GM23248 (cell line): ENCODE results near the gene DAB2IP. TPM values are rescaled to one million over a fixed set of nuclear protein-coding genes. Genes with fewer than 3 reads are reported as not detected.

Source experiments
- DNase-seq: peaks from one replicate; pipeline ENCODE4 v3.0.0-alpha.2; 2015
- H2AFZ ChIP-seq: fragments of 200-600 bp; sonication (generic); 2 replicates; pipeline ENCODE4 v1.6.1; 2016; ENCODE audit warnings: antibody characterized with exemption
- H3F3A ChIP-seq: fragments of 200-600 bp; sonication (generic); 2 replicates; pipeline ENCODE4 v1.6.1; 2016; ENCODE audit warnings: mild to moderate bottlenecking, antibody characterized with exemption, mixed run types; ENCODE audit not compliant: insufficient read depth
- H3K27ac ChIP-seq: fragments of 200-600 bp; sonication (generic); 2 replicates; pipeline ENCODE4 v1.5.1; 2016; ENCODE audit warnings: mild to moderate bottlenecking
- H3K27me3 ChIP-seq: fragments of 200-600 bp; sonication (generic); replicated peaks from 2 replicates; pipeline ENCODE4 v1.6.1; 2016; ENCODE audit warnings: mild to moderate bottlenecking; ENCODE audit not compliant: insufficient read depth
- H3K36me3 ChIP-seq: fragments of 200-600 bp; sonication (generic); 2 replicates; pipeline ENCODE4 v1.6.1; 2016; ENCODE audit warnings: low read depth, mild to moderate bottlenecking
- H3K4me1 ChIP-seq: fragments of 200-600 bp; sonication (generic); 2 replicates; pipeline ENCODE4 v1.6.1; 2016; ENCODE audit warnings: mild to moderate bottlenecking; ENCODE audit not compliant: insufficient read depth
- H3K4me2 ChIP-seq: fragments of 200-600 bp; sonication (generic); one replicate; pipeline ENCODE4 v1.6.1; 2016; ENCODE audit warnings: mild to moderate bottlenecking; ENCODE audit not compliant: unreplicated experiment
- H3K4me3 ChIP-seq: fragments of 200-600 bp; sonication (generic); 2 replicates; pipeline ENCODE4 v1.5.1; 2016; ENCODE audit warnings: mild to moderate bottlenecking
- H3K79me2 ChIP-seq: fragments of 200-600 bp; sonication (generic); 2 replicates; pipeline ENCODE4 v1.6.1; 2016; ENCODE audit warnings: mild to moderate bottlenecking; ENCODE audit not compliant: insufficient read depth
- H3K9ac ChIP-seq: fragments of 200-600 bp; sonication (generic); 2 replicates; pipeline ENCODE4 v1.6.1; 2016; ENCODE audit warnings: mild to moderate bottlenecking
- H3K9me2 ChIP-seq: fragments of 200-600 bp; sonication (generic); 2 replicates; pipeline ENCODE4 v1.6.1; 2016; ENCODE audit warnings: mixed run types, mild to moderate bottlenecking, moderate library complexity; ENCODE audit not compliant: insufficient read depth
- H3K9me3 ChIP-seq: fragments of 200-600 bp; sonication (generic); one replicate; pipeline ENCODE4 v1.6.1; 2017; ENCODE audit warnings: low read depth
- H4K20me1 ChIP-seq: fragments of 200-600 bp; sonication (generic); 2 replicates; pipeline ENCODE4 v1.6.0; 2016; ENCODE audit not compliant: insufficient read depth
- EZH2 ChIP-seq: fragments of 200-600 bp; sonication (generic); IDR thresholded peaks from 2 replicates; pipeline ENCODE4 v1.6.1; 2018; ENCODE audit warnings: antibody characterized with exemption, mild to moderate bottlenecking; ENCODE audit not compliant: insufficient read depth, poor library complexity, severe bottlenecking
- EZH2phosphoT487 ChIP-seq: fragments of 200-600 bp; sonication (generic); IDR thresholded peaks from 2 replicates; pipeline ENCODE4 v1.6.1; 2018; ENCODE audit warnings: antibody characterized with exemption, moderate library complexity, mild to moderate bottlenecking, low read depth; ENCODE audit not compliant: insufficient read depth
- WGBS, 2 experiments: methylation state at CpG; one replicate each; pipeline ENCODE4 v1.1.6; 2015 to 2017; ENCODE audit warnings: low lambda C conversion rate in 2 of 2, low coverage in 1 of 2; ENCODE audit errors: missing lambda C conversion rate in 2 of 2; 5-methylcytosine and 5-hydroxymethylcytosine counted together
- in situ Hi-C: fragments of 300-500 bp; cut with MboI; formaldehyde crosslinking; loops from 2 replicates; pipeline ENCODE4 v1.15.0; 2020
- polyA plus RNA-seq: library from polyadenylated mRNA; unstranded; fragments of >200 nt; fragmentation: Nextera tagmentation; extraction: Ambion mirVana; gene quantifications from 2 replicates; pipeline ENCODE4 v1.2.1, GENCODE V29; 2016
- total RNA-seq: library from RNA; depleted of rRNA; stranded (reverse); fragments of >200 nt; shearing (Covaris generic); gene quantifications from 2 replicates; pipeline ENCODE4 v1.2.3, GENCODE V29; 2014

DAB2IP gene
- total and polyA plus RNA-seq, 2 experiments from 2014 or later: 2.6 to 19.7 TPM

GRCh38 chr9:121704281-121704680, 52.8 kb downstream of the DAB2IP start:
- Histone ChIP-seq H3K27me3 (no peaks in the 10 kb centered on the region), H3K4me1 (no peaks in the 10 kb centered on the region), H2AFZ (no peak overlapping the region), H3K4me3 (no peak overlapping the region), H3F3A (no peaks in the 10 kb centered on the region), H3K79me2 (peaks cover 67% of the 10 kb centered on the region), H3K9me2 (no peaks in the 10 kb centered on the region), H3K27ac (no peak overlapping the region), H3K9ac (no peak overlapping the region), H4K20me1 (no peaks in the 10 kb centered on the region), H3K9me3 (no peaks in the 10 kb centered on the region), H3K36me3 (no peaks in the 10 kb centered on the region), H3K4me2 (no peak overlapping the region)
- WGBS, 2 experiments: 63 to 82% methylated on average over 3 of the region's 3 CpGs
- DNase-seq: no peak
- in situ Hi-C loops: no loop called here
- TF ChIP-seq EZH2phosphoT487 (no peak), EZH2 (no peak)

GRCh38 chr9:121706149-121706750, 54.8 kb downstream of the DAB2IP start:
- Histone ChIP-seq H3K36me3 (no peaks in the 10 kb centered on the region), H3K4me3 (no peak overlapping the region), H3K4me2 (no peak overlapping the region), H3K4me1 (no peaks in the 10 kb centered on the region), H4K20me1 (no peaks in the 10 kb centered on the region), H3K27me3 (no peaks in the 10 kb centered on the region), H3K79me2 (peaks cover 70% of the 10 kb centered on the region), H3F3A (no peaks in the 10 kb centered on the region), H3K9ac (no peak overlapping the region), H2AFZ (no peak overlapping the region), H3K27ac (no peak overlapping the region), H3K9me2 (no peaks in the 10 kb centered on the region), H3K9me3 (no peaks in the 10 kb centered on the region)
- TF ChIP-seq EZH2phosphoT487 (no peak), EZH2 (no peak)
- in situ Hi-C loops: no loop called here
- 81 to 86% methylated on average over 7 to 8 of the region's 8 CpGs for WGBS, 2 experiments
- no peak for DNase-seq

GRCh38 chr9:121707477-121708424, 56.3 kb downstream of the DAB2IP start:
- Histone ChIP-seq H3K4me2 (no peak overlapping the region), H3K4me1 (no peaks in the 10 kb centered on the region), H3K9ac (no peak overlapping the region), H3K9me3 (no peaks in the 10 kb centered on the region), H3K9me2 (no peaks in the 10 kb centered on the region), H3K27me3 (no peaks in the 10 kb centered on the region), H3F3A (no peaks in the 10 kb centered on the region), H3K79me2 (peaks cover 77% of the 10 kb centered on the region), H3K4me3 (no peak overlapping the region), H4K20me1 (no peaks in the 10 kb centered on the region), H3K36me3 (no peaks in the 10 kb centered on the region), H3K27ac (no peak overlapping the region), H2AFZ (no peak overlapping the region)
- peak; percentile 34 for DNase-seq
- 53 to 57% methylated on average over 7 of the region's 7 CpGs for WGBS, 2 experiments
- in situ Hi-C loops: no loop called here
- no peak for TF ChIP-seq EZH2phosphoT487
- TF ChIP-seq EZH2: no peak

GRCh38 chr9:121708768-121709488, 57.5 kb downstream of the DAB2IP start:
- H3K36me3 ChIP-seq: no peaks in the 10 kb centered on the region
- no peak for DNase-seq
- TF ChIP-seq EZH2 (no peak), EZH2phosphoT487 (no peak)
- H3K9me2 ChIP-seq: no peaks in the 10 kb centered on the region
- in situ Hi-C loops: no loop called here
- H3K9me3 ChIP-seq: no peaks in the 10 kb centered on the region
- no peaks in the 10 kb centered on the region for H3K27me3 ChIP-seq
- H2AFZ ChIP-seq: no peak overlapping the region
- no peak overlapping the region for H3K27ac ChIP-seq
- no peaks in the 10 kb centered on the region for H3K4me1 ChIP-seq
- H3K79me2 ChIP-seq: peaks cover 72% of the 10 kb centered on the region
- H4K20me1 ChIP-seq: no peaks in the 10 kb centered on the region
- no peak overlapping the region for H3K9ac ChIP-seq
- WGBS, 2 experiments: 83 to 89% methylated on average over 14 of the region's 14 CpGs
- no peak overlapping the region for H3K4me2 ChIP-seq
- no peak overlapping the region for H3K4me3 ChIP-seq
- no peaks in the 10 kb centered on the region for H3F3A ChIP-seq
